SK-N-SH (cell line): ENCODE results near the gene NYAP2.

ENCODE experiments used
- NFIC ChIP-seq: IDR thresholded peaks from 2 replicates; pipeline ENCODE4 v1.4.0; 2012; ENCODE audit warnings: borderline replicate concordance
- NRF1 ChIP-seq: IDR thresholded peaks from 2 replicates; pipeline ENCODE4 v1.6.1; 2012; ENCODE audit warnings: low read depth, mild to moderate bottlenecking, low read length
- REST ChIP-seq: IDR thresholded peaks from 2 replicates; pipeline ENCODE4 v1.6.1; 2012; ENCODE audit warnings: mild to moderate bottlenecking, low read depth, low read length, moderate library complexity
- TAF1 ChIP-seq: IDR thresholded peaks from 2 replicates; pipeline ENCODE4 v1.6.1; 2012; ENCODE audit warnings: low read depth, mild to moderate bottlenecking, low read length, moderate library complexity, borderline replicate concordance

DNA sequence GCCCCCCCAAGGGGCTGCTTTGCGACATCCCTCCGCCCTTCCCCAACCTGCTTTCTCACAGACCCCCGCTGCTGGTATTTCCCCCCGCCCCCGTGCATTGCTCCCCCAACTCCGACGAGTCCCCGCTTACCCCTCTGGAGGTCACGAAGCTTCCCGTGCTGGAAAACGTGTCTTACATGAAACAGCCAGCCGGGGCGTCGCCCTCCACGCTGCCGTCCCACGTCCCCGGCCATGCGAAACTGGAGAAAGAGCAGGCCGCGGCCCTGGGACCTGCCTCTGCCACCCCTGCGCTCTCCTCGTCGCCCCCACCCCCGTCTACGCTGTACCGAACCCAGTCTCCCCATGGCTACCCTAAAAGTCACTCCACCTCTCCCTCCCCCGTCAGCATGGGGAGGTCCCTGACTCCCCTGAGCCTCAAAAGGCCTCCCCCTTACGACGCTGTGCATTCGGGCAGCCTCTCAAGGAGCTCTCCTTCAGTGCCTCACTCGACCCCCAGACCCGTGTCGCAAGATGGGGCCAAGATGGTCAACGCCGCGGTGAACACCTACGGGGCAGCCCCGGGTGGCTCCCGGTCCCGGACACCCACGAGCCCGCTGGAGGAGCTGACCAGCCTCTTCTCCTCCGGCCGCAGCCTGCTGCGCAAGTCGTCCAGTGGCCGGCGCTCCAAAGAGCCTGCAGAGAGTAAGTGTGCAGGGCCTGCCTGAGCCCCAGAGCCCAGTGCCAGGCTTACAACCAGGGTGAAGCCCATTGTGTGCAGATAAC is 183.0 kb downstream of the NYAP2 start:
- TF ChIP-seq NFIC (no peak), NRF1 (no peak), TAF1 (no peak), REST (no peak)
